HepG2 (cell line): ENCODE measurements around the gene SMIM11.

Experiments
- ELF4 ChIP-seq: sonication (generic); formaldehyde crosslinking; IDR thresholded peaks from 2 replicates; pipeline ENCODE4 v1.5.0; 2020; ENCODE audit warnings: missing genetic modification reagents, mild to moderate bottlenecking, moderate library complexity, borderline replicate concordance
- EP300 ChIP-seq, 3 experiments: sonication (generic) in 1 of 3; formaldehyde crosslinking in 1 of 3; IDR thresholded peaks; 2 replicates each; pipeline versions ENCODE4 v1.5.1 to v1.6.1; 2011 to 2020; ENCODE audit warnings: low read depth in 2 of 3, low read length in 2 of 3, borderline replicate concordance in 1 of 3, improper control_type of control experiment in 1 of 3, mild to moderate bottlenecking in 1 of 3, missing genetic modification reagents in 1 of 3, moderate library complexity in 1 of 3
- NR3C1 ChIP-seq: sonication (generic); formaldehyde crosslinking; IDR thresholded peaks from 2 replicates; pipeline ENCODE4 v1.4.0; 2020; ENCODE audit warnings: missing genetic modification reagents
- YEATS4 ChIP-seq: sonication (generic); formaldehyde crosslinking; IDR thresholded peaks from 2 replicates; pipeline ENCODE4 v1.4.0; 2020; ENCODE audit warnings: missing genetic modification reagents, borderline replicate concordance
- TF ChIP-seq, protein P1 (sequence below): IDR thresholded peaks from 2 replicates; pipeline ENCODE4 v1.6.1; 2016

- TF ChIP-seq ELF4, result no peak
- TF ChIP-seq NR3C1 (CRISPR knock-in tag), result no peak
- TF ChIP-seq YEATS4 (CRISPR knock-in tag), result no peak
- TF ChIP-seq, protein P1, sequence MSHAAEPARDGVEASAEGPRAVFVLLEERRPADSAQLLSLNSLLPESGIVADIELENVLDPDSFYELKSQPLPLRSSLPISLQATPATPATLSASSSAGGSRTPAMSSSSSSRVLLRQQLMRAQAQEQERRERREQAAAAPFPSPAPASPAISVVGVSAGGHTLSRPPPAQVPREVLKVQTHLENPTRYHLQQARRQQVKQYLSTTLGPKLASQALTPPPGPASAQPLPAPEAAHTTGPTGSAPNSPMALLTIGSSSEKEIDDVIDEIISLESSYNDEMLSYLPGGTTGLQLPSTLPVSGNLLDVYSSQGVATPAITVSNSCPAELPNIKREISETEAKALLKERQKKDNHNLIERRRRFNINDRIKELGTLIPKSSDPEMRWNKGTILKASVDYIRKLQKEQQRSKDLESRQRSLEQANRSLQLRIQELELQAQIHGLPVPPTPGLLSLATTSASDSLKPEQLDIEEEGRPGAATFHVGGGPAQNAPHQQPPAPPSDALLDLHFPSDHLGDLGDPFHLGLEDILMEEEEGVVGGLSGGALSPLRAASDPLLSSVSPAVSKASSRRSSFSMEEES (CRISPR knock-in tag), result no peak
- TF ChIP-seq EP300 (IDR thresholded peaks at IDR 0.05; ENCODE audit: low read depth in 2 of 2, low read length in 2 of 2), result no peak
- no peak for TF ChIP-seq EP300 (CRISPR knock-in tag; IDR thresholded peaks at IDR 0.05; ENCODE audit: borderline replicate concordance)
Observed at GRCh38 chr21:34333121-34333739, 42.1 kb upstream of the SMIM11 start.
